HCT116 (cell line): ENCODE data around the gene HCN2.

ENCODE experiments used
- CEBPB ChIP-seq: IDR thresholded peaks from 2 replicates; pipeline ENCODE4 v1.6.1; 2012; ENCODE audit warnings: low read depth
- FOSL1 ChIP-seq: IDR thresholded peaks from 2 replicates; pipeline ENCODE4 v1.6.1; 2012; ENCODE audit warnings: low read depth
- MAX ChIP-seq: IDR thresholded peaks from 2 replicates; pipeline ENCODE4 v1.6.1; 2012
- POLR2A ChIP-seq: IDR thresholded peaks from 2 replicates; pipeline ENCODE4 v1.7.0; 2011; ENCODE audit warnings: borderline replicate concordance; ENCODE audit not compliant: insufficient read depth, insufficient read length; ENCODE audit errors: extremely low read depth
- POLR2AphosphoS5 ChIP-seq: IDR thresholded peaks from 2 replicates; pipeline ENCODE4 v1.6.1; 2011; ENCODE audit warnings: mild to moderate bottlenecking, low read depth, low read length, moderate library complexity
- TF ChIP-seq, protein P1 (sequence below), 3 experiments: fragments of 200-600 bp in 1 of 3; sonication (generic) in 1 of 3; IDR thresholded peaks in 2 of 3; conservative IDR thresholded peaks in 1 of 3; 2 replicates each; pipeline ENCODE4 v1.5.1; 2012 to 2017; ENCODE audit warnings: low read depth in 2 of 3, low read length in 2 of 3, antibody characterized with exemption in 1 of 3, borderline replicate concordance in 1 of 3, control low read depth in 1 of 3, mild to moderate bottlenecking in 1 of 3, mixed read lengths in 1 of 3, mixed run types in 1 of 3, moderate library complexity in 1 of 3; ENCODE audit not compliant: insufficient read depth in 1 of 3

GRCh38 chr19:601790-602189 lies 12.1 kb downstream of the HCN2 start:
- TF ChIP-seq, protein P1, sequence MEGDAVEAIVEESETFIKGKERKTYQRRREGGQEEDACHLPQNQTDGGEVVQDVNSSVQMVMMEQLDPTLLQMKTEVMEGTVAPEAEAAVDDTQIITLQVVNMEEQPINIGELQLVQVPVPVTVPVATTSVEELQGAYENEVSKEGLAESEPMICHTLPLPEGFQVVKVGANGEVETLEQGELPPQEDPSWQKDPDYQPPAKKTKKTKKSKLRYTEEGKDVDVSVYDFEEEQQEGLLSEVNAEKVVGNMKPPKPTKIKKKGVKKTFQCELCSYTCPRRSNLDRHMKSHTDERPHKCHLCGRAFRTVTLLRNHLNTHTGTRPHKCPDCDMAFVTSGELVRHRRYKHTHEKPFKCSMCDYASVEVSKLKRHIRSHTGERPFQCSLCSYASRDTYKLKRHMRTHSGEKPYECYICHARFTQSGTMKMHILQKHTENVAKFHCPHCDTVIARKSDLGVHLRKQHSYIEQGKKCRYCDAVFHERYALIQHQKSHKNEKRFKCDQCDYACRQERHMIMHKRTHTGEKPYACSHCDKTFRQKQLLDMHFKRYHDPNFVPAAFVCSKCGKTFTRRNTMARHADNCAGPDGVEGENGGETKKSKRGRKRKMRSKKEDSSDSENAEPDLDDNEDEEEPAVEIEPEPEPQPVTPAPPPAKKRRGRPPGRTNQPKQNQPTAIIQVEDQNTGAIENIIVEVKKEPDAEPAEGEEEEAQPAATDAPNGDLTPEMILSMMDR (IDR thresholded peaks at IDR 0.05 in 2 of 3, conservative IDR thresholded peaks at IDR 0.05 in 1 of 3; ENCODE audit: borderline replicate concordance in 1 of 3, insufficient read depth in 1 of 3, low read depth in 2 of 3, low read length in 2 of 3) = no peak
- no peak for TF ChIP-seq POLR2AphosphoS5
- no peak for TF ChIP-seq POLR2A
- no peak for TF ChIP-seq FOSL1
- TF ChIP-seq CEBPB = no peak
- TF ChIP-seq MAX = no peak
